ENCODE data around the gene CCN2.

Gene CCN2

DNA sequence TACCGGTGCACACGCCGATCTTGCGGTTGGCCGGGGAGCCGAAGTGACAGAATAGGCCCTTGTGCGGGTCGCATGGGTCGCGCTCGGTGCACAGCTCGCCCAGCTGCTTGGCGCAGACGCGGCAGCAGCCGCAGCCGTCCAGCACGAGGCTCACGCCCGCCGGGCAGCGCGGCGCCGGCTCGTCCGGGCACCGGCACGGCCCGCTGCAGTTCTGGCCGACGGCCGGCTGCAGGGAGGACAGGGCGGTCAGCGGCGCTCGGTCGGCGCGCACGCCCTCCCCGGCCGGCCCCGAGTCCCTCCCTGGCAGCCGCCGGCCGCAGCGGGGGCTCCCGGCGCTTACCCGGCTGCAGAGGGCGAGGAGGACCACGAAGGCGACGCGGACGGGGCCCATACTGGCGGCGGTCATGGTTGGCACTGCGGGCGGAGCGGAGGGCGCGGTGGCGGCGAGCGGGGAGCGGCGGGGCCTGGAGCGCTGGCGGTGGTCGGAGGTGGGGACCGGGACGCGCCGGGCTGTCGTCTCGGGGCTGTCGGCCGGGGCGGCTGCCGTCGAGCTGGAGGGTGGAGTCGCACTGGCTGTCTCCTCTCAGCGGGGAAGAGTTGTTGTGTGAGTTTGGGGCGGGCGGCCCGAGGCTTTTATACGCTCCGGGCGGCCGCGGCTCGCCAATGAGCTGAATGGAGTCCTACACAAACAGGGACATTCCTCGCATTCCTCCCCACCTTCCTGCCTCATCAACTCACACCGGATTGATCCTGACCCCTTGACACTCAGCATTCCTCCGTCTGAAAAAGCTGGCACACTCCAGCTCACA is at the start of gene CCN2:
Gene CCN2 (minus strand): TSS at position 606 of the 809 bp plus-strand sequence. CDS start 200 bp downstream, at position 406.
- FAIRE-seq (no peak), DNase-seq (ENCODE audit: insufficient read length, low spot score) (no peak)
- TF ChIP-seq, protein P1, sequence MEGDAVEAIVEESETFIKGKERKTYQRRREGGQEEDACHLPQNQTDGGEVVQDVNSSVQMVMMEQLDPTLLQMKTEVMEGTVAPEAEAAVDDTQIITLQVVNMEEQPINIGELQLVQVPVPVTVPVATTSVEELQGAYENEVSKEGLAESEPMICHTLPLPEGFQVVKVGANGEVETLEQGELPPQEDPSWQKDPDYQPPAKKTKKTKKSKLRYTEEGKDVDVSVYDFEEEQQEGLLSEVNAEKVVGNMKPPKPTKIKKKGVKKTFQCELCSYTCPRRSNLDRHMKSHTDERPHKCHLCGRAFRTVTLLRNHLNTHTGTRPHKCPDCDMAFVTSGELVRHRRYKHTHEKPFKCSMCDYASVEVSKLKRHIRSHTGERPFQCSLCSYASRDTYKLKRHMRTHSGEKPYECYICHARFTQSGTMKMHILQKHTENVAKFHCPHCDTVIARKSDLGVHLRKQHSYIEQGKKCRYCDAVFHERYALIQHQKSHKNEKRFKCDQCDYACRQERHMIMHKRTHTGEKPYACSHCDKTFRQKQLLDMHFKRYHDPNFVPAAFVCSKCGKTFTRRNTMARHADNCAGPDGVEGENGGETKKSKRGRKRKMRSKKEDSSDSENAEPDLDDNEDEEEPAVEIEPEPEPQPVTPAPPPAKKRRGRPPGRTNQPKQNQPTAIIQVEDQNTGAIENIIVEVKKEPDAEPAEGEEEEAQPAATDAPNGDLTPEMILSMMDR (IDR thresholded peaks at IDR 0.05; ENCODE audit: insufficient read depth, missing control alignments) = no peak

- FAIRE-seq (no peak), DNase-seq (ENCODE audit: insufficient read length, low spot score) (no peak)
- TF ChIP-seq, protein P1 (IDR thresholded peaks at IDR 0.05; ENCODE audit: insufficient read depth, missing control alignments) = no peak
Measured at GRCh38 chr6:132000296-132000695, 49.1 kb upstream of the CCN2 start.

DNA sequence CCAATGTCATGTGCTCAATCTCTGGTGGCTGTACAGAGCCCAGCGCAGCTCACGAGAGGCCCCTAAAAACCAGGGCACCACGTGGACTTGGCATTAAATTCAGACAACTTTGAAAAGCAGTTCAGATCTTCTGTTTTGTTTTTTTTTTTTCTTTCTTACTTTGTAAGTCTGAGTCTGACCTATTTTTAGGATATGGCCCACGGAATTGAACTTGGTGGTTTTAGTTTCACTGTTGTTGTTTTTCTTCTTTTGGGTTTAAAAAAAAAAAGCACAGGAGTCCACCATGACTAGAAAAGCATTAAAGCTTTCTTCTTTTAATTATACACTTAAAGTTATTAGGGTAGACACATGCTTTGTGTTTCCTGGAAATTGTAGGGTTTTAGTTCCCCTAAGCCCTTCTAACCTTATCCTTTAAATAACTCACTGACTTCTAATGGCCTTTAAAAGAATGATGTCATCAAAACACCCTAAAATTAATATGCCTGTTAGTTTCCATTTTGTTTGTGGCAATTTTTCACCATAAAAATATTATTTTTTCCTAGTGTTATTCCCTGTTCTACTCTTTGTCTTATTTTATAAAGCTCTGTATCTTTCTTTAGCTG is 48.5 kb upstream of the CCN2 start:
- FAIRE-seq (no peak), DNase-seq (ENCODE audit: insufficient read length, low spot score) (no peak)
- TF ChIP-seq, protein P1 (IDR thresholded peaks at IDR 0.05; ENCODE audit: insufficient read depth, missing control alignments) = no peak

- FAIRE-seq (no peak), DNase-seq (ENCODE audit: insufficient read length, low spot score) (no peak)
- TF ChIP-seq, protein P1 (IDR thresholded peaks at IDR 0.05; ENCODE audit: insufficient read depth, missing control alignments) = no peak
Measured at GRCh38 chr6:131998255-131998982, 47.2 kb upstream of the CCN2 start.

DNA sequence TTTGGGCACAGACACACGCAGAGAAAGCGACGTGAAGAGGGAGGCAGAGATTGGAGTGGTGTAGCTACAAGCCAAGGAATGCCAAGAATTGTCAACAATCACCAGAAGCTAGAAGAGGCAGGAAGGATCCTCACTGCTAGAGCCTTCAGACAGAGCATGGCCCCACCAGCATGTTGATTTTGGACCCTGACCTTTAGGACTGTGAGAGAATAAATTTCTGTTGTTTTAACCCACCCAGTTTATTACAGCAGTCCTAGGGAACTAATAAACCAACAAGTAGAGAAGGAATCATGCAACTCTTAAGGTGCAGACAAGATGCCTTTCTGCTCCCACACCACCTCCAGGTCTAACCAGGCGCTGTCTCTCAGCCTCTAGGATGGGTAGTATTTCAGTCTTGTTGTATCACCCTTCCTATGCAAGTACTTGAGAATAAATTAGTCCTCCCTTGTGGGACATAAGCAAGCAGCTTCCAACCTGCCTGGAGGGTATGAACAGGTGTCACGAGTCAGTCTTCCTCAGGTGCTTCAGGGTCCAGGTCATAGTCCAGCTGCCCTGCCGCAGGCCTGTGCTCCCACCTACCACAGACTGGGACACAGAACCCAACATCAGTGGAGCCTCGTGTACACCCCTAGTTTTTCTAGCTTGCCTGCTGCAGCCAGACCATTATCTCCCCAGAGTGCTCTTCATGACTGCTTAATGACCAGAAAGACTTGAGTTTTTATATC is 46.4 kb upstream of the CCN2 start:
- DNase-seq (ENCODE audit: insufficient read length, low spot score) (no peak), FAIRE-seq (no peak)
- TF ChIP-seq, protein P1 (IDR thresholded peaks at IDR 0.05; ENCODE audit: insufficient read depth, missing control alignments) = no peak

GRCh38 chr6:131995917-131996316 is 44.7 kb upstream of the CCN2 start:
- no peak for DNase-seq (ENCODE audit: insufficient read length, low spot score)
- TF ChIP-seq, protein P1 (IDR thresholded peaks at IDR 0.05; ENCODE audit: insufficient read depth, missing control alignments) = no peak
- no peak for FAIRE-seq
